Neutrophil (primary cell): ENCODE data around the gene ARHGAP45.
"Not testable (repeated sequence)": the region's sequence is repeated elsewhere in the genome, so short reads cannot be mapped to it uniquely, and the experiment has no call there.

Experiments used
- H3K27ac ChIP-seq: fragments of 200-600 bp; sonication (generic); 2 replicates; pipeline ENCODE4 v1.5.1; 2016; ENCODE audit warnings: mild to moderate bottlenecking, moderate library complexity
- H3K27me3 ChIP-seq: fragments of 200-600 bp; sonication (generic); 2 replicates; pipeline ENCODE4 v1.6.0; 2016; ENCODE audit warnings: mild to moderate bottlenecking
- H3K36me3 ChIP-seq: fragments of 200-600 bp; sonication (generic); 2 replicates; pipeline ENCODE4 v1.5.1; 2017
- H3K4me1 ChIP-seq, 2 experiments: fragments of 200-600 bp in 1 of 2; sonication (generic) in 1 of 2; 1 replicate in 1 of 2; 2 replicates in 1 of 2; pipeline versions ENCODE4 v1.5.1 to v1.6.1; 2013 to 2016; ENCODE audit warnings: low read depth in 1 of 2, low read length in 1 of 2, mild to moderate bottlenecking in 1 of 2, moderate library complexity in 1 of 2; ENCODE audit not compliant: control insufficient read depth in 1 of 2, insufficient read depth in 1 of 2
- H3K4me3 ChIP-seq, 2 experiments: fragments of 200-600 bp in 1 of 2; sonication (generic) in 1 of 2; 1 replicate in 1 of 2; 2 replicates in 1 of 2; pipeline ENCODE4 v1.5.1; 2013 to 2016; ENCODE audit warnings: low read depth in 1 of 2, low read length in 1 of 2, mild to moderate bottlenecking in 1 of 2, moderate library complexity in 1 of 2
- H3K9me3 ChIP-seq: fragments of 200-600 bp; sonication (generic); 2 replicates; pipeline ENCODE4 v1.5.1; 2016
- TF ChIP-seq, protein P1 (sequence below): fragments of 200-600 bp; sonication (generic); IDR thresholded peaks from 2 replicates; pipeline ENCODE4 v1.5.1; 2016; ENCODE audit warnings: antibody characterized with exemption

ARHGAP45 gene

DNA sequence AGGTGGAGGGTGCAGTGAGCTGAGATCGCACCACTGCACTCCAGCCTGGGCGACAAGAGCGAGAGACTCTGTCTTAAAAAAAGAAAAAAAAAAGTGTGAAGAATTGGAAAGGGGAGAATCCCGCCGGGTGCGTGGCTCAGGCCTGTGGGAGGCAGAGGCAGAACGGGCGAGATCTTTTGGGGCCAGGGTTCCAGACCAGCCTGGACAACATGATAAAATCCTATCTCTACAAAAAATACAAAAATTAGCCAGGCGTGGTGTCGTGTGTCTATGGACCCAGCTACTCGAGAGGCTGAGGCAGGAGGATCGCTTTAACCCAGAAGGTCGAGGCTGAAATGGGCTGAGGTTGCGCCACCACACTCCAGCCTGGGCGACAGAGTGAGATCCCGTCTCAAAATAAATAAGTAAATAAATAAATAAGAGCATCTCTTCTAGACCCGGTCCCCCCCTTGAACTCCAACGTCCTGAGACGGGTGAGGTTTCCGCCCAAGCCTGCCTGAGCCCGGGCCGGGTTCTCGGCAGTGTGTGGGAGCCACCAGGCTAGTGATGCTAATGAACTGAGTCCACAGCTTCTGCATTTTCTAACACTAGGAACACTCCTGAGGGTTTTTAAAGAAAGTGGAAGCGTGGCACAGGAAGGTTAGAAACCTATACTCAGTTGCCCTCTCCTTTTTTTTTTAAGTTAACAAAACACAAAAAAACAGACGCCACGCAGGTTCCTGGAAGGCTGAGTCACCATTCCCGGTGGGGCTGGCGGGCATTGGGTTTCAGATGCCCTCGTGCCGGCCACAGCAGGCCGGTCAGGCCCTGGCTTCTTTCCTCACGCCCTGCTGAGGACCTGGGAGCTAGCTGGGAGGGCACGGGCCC, 58.9 kb downstream of the ARHGAP45 start:
- Histone ChIP-seq H3K27ac (peak overlapping the region; percentile 49), H3K9me3 (no peaks in the 10 kb centered on the region), H3K27me3 (no peaks in the 10 kb centered on the region), H3K36me3 (peaks cover 97% of the 10 kb centered on the region), H3K4me3 (no peak overlapping the region), H3K4me1 (peaks cover 14 to 27% of the 10 kb centered on the region in 2 experiments)
- TF ChIP-seq, protein P1, sequence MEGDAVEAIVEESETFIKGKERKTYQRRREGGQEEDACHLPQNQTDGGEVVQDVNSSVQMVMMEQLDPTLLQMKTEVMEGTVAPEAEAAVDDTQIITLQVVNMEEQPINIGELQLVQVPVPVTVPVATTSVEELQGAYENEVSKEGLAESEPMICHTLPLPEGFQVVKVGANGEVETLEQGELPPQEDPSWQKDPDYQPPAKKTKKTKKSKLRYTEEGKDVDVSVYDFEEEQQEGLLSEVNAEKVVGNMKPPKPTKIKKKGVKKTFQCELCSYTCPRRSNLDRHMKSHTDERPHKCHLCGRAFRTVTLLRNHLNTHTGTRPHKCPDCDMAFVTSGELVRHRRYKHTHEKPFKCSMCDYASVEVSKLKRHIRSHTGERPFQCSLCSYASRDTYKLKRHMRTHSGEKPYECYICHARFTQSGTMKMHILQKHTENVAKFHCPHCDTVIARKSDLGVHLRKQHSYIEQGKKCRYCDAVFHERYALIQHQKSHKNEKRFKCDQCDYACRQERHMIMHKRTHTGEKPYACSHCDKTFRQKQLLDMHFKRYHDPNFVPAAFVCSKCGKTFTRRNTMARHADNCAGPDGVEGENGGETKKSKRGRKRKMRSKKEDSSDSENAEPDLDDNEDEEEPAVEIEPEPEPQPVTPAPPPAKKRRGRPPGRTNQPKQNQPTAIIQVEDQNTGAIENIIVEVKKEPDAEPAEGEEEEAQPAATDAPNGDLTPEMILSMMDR, result no peak

DNA sequence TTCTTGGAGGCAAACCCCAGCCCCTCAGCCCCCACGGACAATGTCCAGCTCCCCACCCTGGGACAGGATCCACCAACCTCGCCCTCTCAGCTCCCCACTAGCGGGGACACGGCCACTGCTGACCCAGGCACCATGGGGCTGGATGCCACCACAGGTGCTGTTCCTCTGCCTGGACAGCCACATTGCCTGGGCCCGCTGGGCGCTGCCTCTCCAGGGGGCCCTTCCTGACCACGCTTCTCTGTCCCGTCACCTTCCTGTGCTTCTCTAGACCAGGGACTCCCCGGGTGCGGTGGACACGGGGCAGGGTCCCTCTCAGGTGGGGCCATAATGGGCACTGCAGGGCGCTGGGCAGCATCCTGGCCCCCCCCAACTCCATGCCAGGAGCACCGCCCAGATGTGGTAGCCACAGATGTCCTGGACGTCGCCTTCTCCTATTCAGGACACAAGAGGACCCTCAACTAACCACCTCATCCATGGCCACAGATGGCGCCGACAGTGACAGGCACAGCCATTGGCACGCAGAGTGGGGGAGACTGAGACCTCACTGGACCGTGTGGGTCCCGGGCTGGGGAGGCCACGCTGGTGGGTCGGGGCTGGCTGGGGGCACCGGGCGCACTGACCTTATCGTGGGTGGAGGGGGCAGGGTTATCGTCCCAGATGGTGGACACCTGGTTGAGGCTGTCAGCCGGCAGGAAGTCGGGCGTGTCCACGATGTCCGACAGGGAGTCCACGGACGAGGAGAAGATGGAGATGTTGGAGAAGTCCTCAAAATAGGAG, 60.2 kb downstream of the ARHGAP45 start:
- no peak overlapping the region for H3K4me3 ChIP-seq
- peak overlapping the region; percentile 49 for H3K27ac ChIP-seq
- TF ChIP-seq, protein P1, result no peak
- H3K9me3 ChIP-seq, result no peaks in the 10 kb centered on the region
- H3K4me1 ChIP-seq, result peaks cover 16 to 32% of the 10 kb centered on the region in 2 experiments
- peaks cover 84% of the 10 kb centered on the region for H3K36me3 ChIP-seq
- H3K27me3 ChIP-seq, result no peaks in the 10 kb centered on the region

DNA sequence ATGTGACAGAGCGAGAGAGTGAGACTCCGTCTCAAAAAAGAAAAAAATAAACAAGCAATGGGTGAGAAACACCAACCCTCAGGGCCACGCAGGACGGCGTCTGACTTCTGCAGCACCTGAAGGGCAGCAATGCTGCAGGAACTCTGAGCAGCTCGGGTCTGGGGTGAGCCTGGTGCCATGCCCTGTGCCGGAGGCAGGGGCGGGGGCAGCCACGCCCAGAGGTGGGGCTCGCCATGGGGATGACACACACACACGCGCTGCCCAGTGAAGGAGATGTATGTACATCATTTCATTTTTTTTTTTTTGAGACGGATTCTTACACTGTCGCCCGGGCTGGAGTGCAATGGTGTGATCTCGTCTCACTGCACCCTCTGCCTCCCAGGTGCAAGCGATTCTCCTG, 61.1 kb downstream of the ARHGAP45 start:
- Histone ChIP-seq H3K27ac (no peak overlapping the region), H3K27me3 (no peaks in the 10 kb centered on the region), H3K4me3 (no peak overlapping the region), H3K36me3 (peaks cover 75% of the 10 kb centered on the region), H3K9me3 (no peaks in the 10 kb centered on the region), H3K4me1 (peaks cover 25 to 32% of the 10 kb centered on the region in 2 experiments)
- TF ChIP-seq, protein P1, result no peak

DNA sequence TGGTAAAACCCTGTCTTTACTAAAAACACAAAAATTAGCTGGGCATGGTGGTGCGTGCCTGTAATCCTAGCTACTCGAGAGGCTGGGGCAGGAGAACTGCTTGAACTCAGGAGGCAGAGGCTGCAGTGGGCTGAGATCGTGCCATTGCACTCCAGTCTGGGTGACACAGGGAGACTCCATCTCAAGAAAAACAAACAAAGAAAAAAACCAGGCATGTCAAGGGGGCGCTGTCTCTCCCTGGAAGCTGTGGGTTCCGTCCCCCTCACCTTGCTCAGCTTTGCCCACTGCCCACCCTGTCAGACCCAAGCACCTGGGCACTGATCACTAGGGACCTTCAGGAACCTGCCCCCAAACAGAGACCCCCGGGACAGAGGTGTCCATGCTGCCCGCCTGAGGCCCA, 62.1 kb downstream of the ARHGAP45 start:
- peaks cover 65% of the 10 kb centered on the region for H3K36me3 ChIP-seq
- not testable (repeated sequence) for H3K9me3 ChIP-seq, H3K27ac ChIP-seq, H3K27me3 ChIP-seq
- peaks cover 34 to 38% of the 10 kb centered on the region in 2 experiments for H3K4me1 ChIP-seq
- H3K4me3 ChIP-seq, result peak overlapping the region in 1 of 2 experiments; percentile 99

- Histone ChIP-seq H3K27me3 (no peaks in the 10 kb centered on the region), H3K36me3 (peaks cover 65% of the 10 kb centered on the region), H3K4me1 (peaks cover 39 to 42% of the 10 kb centered on the region in 2 experiments), H3K4me3 (peak overlapping the region; percentile 97 to 99), H3K27ac (no peak overlapping the region), H3K9me3 (no peaks in the 10 kb centered on the region)
- TF ChIP-seq, protein P1, result no peak
Observed at GRCh38 chr19:1129535-1129934, 62.6 kb downstream of the ARHGAP45 start.
